DND-41 (cell line): Measurements from ENCODE around the gene TPM3.

ENCODE experiments used
- CTCF ChIP-seq: IDR thresholded peaks from 2 replicates; pipeline ENCODE4 v1.5.1; 2012; ENCODE audit warnings: borderline replicate concordance, low read length, moderate library complexity, mild to moderate bottlenecking; ENCODE audit not compliant: poor library complexity, severe bottlenecking; ENCODE audit errors: extremely low read depth
- EZH2 ChIP-seq: IDR thresholded peaks from 3 replicates; pipeline ENCODE4 v1.6.1; 2012; ENCODE audit warnings: borderline replicate concordance, low read depth, mild to moderate bottlenecking, moderate library complexity, low read length, inconsistent platforms; ENCODE audit not compliant: severe bottlenecking

DNA sequence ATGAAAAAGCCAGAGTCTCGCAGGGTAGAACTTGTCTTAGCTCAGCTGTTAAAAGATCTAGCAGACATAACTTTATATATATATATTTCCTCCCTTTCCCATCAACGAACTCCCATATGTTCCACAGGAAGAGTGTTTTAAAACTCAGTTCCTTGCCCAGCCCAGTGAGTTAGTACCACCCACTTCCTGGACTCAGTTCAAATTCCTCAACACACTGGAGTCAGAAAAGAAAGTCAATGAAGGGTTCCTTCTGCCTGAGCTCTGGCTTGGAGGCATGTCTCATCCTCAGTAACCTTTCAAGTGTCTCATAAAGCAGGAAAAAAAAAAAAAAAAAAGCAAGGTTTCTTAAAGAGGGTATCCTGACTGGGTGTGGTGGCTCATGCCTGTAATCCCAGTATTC, 15.6 kb downstream of the TPM3 start:
- no peak for TF ChIP-seq EZH2
- TF ChIP-seq CTCF, result no peak
